HFF-Myc (cell line): Measurements from ENCODE around the gene MADD.

Experiments used
- DNase-seq: peaks from one replicate; pipeline ENCODE4 v3.0.0-alpha.2; 2011; ENCODE audit warnings: low read depth; ENCODE audit errors: extremely low read depth
- H3K4me3 ChIP-seq: replicated peaks from 2 replicates; pipeline ENCODE4 v1.5.1; 2011; ENCODE audit warnings: low read depth, mild to moderate bottlenecking, control low read depth, low read length
- TF ChIP-seq, protein P1 (sequence below): IDR thresholded peaks from 2 replicates; pipeline ENCODE4 v1.5.1; 2012; ENCODE audit warnings: mild to moderate bottlenecking, low read depth, low read length, control low read depth; ENCODE audit errors: missing control alignments

The MADD gene

GRCh38 chr11:47242596-47243192, 27.2 kb upstream of the MADD start:
- no peak for DNase-seq
- no peak overlapping the region for H3K4me3 ChIP-seq
- TF ChIP-seq, protein P1, sequence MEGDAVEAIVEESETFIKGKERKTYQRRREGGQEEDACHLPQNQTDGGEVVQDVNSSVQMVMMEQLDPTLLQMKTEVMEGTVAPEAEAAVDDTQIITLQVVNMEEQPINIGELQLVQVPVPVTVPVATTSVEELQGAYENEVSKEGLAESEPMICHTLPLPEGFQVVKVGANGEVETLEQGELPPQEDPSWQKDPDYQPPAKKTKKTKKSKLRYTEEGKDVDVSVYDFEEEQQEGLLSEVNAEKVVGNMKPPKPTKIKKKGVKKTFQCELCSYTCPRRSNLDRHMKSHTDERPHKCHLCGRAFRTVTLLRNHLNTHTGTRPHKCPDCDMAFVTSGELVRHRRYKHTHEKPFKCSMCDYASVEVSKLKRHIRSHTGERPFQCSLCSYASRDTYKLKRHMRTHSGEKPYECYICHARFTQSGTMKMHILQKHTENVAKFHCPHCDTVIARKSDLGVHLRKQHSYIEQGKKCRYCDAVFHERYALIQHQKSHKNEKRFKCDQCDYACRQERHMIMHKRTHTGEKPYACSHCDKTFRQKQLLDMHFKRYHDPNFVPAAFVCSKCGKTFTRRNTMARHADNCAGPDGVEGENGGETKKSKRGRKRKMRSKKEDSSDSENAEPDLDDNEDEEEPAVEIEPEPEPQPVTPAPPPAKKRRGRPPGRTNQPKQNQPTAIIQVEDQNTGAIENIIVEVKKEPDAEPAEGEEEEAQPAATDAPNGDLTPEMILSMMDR = no peak

- DNase-seq = no peak
- no peak overlapping the region for H3K4me3 ChIP-seq
- TF ChIP-seq, protein P1 = no peak
Observed at GRCh38 chr11:47243454-47243853, 26.5 kb upstream of the MADD start.

DNA sequence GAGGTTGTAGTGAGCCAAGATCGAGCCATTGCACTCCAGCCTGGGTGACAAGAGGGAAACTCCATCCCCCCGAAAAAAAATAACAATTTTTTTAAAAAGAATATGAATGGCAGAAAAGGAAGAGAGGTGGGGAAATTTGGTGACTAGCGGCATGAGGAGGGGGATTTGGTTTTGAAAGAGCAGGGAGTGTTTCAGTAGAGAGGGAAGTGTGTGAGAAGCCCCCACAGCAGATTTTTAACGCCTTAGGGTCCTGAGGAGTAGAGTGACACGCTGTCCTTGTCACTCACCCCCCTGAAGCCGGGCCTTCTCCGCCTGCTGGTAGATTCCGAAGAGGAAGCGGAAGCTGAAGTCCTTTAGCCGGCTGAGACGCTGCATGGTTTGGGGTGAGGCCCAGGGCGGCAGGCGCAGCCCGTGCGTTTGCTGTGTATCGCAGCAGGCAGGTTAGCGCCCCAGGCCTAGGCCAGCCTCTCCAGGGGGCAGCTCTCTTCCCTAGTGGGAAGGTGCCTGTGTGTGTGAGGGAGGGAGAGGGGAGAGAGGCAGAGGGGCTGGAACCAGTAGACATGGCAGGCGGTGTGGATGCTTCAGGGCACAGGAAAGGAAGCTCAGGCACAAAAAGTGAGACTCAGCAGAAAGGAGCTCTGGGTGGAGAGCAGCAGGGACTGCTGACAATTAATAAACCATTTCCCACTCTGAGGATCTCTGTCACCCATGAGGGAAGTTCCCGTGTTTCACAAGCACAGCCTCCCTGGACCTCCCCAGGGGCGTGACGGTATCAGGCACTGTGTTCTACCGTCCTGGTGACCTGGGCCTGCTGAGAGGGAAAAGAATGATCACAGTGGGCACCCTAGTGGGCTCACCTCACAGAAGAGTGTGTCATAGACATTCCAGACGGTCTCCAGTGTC, 25.2 kb upstream of the MADD start:
- DNase-seq = no peak
- TF ChIP-seq, protein P1 = no peak

DNA sequence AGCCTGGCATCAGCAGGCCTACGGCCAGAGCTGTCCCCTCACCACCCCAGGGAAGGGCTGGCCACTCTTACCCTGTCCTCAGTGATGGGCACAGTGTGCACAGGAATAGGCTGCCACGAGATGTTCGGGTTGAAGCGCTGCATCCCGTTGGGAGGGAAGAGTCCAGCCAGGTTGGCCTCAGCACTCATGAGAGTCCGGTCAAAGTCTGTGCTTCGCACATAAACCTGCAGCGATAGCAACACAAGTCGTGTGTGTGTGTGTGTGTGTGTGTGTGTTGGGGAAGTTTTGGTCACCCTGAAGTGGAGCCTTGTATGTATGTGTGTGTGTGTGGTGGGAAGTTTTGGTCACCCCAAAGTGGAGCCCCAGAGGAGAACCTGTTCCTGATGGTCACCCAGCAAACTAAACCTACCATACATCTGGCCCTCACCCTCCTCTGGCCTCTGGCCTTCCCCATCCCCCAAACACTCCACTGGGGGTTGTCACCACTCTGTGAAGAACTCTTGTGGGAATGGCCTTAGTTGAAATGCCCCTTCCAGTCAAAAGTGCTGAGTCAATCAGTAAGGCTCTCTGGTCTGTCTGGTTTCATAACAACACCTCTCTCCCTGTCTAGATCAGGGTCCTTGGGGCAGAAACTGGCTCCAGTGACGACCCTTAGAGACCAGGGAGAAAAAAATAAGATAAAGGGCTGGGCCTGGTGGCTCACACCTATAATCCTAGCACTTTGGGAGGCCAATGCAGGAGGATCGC, 24.1 kb upstream of the MADD start:
- DNase-seq = no peak
- no peak overlapping the region for H3K4me3 ChIP-seq
- TF ChIP-seq, protein P1 = no peak

More for the DNA sequence above, 25.2 kb upstream of the MADD start:
- no peak overlapping the region for H3K4me3 ChIP-seq

- TF ChIP-seq, protein P1 = no peak
- DNase-seq = no peak
- H3K4me3 ChIP-seq = peak overlapping the region; percentile 95
Observed at GRCh38 chr11:47247502-47247901, 22.4 kb upstream of the MADD start.

DNA sequence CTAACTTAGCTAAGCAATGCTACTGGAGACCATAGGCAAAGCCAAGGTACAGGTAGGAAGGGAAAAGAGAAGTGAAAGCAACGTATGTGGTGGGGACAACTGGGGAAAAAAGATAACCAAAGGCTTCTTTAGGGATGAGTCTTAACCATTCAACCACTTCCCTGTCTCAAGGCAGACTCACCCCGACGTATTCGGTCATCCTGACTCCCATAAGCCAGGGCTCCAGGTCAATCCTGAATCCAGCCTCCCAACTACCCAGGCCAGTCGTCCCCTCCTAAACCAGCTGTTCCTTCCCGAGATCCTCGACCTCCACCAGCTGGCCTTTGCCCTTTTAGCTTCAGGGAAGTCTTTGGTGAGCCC, 21.6 kb upstream of the MADD start:
- H3K4me3 ChIP-seq = peak overlapping the region; percentile 95
- TF ChIP-seq, protein P1 = no peak
- DNase-seq = no peak
